ENCODE results near the gene POU2F1. TPM values are rescaled to one million over a fixed set of nuclear protein-coding genes. Genes with fewer than 3 reads are reported as not detected.

Gene POU2F1
- total RNA-seq, 4 donors from 2014 or later, result 3.8 to 7.3 (median 4.8) TPM

DNA sequence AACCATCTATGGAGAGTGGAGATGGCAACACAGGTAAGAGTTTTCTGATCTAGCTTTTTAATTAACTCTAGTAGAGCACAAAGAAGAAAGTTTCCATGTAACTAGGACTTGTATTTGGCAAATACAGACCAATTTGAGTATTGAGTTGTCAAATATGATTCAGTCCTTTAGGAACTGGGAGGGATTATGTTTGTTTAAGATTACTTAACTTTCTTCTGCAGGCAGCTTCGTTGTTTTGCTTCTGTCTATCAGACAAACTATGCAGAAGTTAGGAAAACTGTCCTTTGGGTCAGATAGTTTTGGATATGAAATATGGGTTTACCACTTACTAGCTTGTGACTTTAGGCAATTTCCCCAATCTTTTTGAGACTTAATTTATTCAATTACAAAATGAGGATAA lies 111.8 kb downstream of the POU2F1 start:
- Histone ChIP-seq H3K4me3 (no peak overlapping the region), H3K27me3 (no peaks in the 10 kb centered on the region), H3K27ac (no peak overlapping the region), H3K9me3 (no peaks in the 10 kb centered on the region), H3K4me1 (peaks cover 6 to 17% of the 10 kb centered on the region in 2 donors), H3K36me3 (no peaks in the 10 kb centered on the region)
- no peak for DNase-seq
- intact Hi-C loops (cut with DNase I; ENCODE audit: low total_unique reads) (no loop called here), in situ Hi-C loops (cut with MboI; ENCODE audit: low sequenced_read_pairs in 4 of 4) (no loop called here)
- no peak for TF ChIP-seq POLR2A (IDR thresholded peaks at IDR 0.05)
- TF ChIP-seq, protein P1, sequence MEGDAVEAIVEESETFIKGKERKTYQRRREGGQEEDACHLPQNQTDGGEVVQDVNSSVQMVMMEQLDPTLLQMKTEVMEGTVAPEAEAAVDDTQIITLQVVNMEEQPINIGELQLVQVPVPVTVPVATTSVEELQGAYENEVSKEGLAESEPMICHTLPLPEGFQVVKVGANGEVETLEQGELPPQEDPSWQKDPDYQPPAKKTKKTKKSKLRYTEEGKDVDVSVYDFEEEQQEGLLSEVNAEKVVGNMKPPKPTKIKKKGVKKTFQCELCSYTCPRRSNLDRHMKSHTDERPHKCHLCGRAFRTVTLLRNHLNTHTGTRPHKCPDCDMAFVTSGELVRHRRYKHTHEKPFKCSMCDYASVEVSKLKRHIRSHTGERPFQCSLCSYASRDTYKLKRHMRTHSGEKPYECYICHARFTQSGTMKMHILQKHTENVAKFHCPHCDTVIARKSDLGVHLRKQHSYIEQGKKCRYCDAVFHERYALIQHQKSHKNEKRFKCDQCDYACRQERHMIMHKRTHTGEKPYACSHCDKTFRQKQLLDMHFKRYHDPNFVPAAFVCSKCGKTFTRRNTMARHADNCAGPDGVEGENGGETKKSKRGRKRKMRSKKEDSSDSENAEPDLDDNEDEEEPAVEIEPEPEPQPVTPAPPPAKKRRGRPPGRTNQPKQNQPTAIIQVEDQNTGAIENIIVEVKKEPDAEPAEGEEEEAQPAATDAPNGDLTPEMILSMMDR (IDR thresholded peaks at IDR 0.05 in 4 of 5, conservative IDR thresholded peaks at IDR 0.05 in 1 of 5), result no peak
- no peak for ATAC-seq

DNA sequence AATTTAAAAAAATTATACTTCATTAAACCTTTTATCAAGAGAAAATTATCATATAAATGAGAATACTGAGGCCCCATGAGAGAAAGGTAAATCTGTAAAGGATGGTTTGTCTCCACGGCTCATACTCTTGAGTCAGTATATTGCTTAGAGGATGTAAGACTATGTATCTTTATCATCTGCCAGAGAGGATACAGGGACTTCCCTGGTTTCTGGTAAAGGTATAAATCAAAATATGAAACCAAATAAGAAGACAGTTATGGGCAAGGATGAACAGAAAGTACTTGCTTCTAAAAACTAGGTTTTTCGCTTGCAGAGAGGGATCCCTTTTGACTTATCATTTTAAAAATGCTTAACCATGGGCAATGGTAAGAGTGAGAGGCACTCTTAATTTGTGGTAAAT lies 112.4 kb downstream of the POU2F1 start:
- intact Hi-C loops (cut with DNase I; ENCODE audit: low total_unique reads) (no loop called here), in situ Hi-C loops (cut with MboI; ENCODE audit: low sequenced_read_pairs in 4 of 4) (no loop called here)
- DNase-seq (no peak), ATAC-seq (no peak)
- Histone ChIP-seq H3K27me3 (no peaks in the 10 kb centered on the region), H3K27ac (no peak overlapping the region), H3K36me3 (no peaks in the 10 kb centered on the region), H3K4me3 (no peak overlapping the region), H3K4me1 (peaks cover 6 to 17% of the 10 kb centered on the region in 2 donors), H3K9me3 (no peaks in the 10 kb centered on the region)
- TF ChIP-seq, protein P1 (IDR thresholded peaks at IDR 0.05 in 4 of 5, conservative IDR thresholded peaks at IDR 0.05 in 1 of 5), result no peak
- no peak for TF ChIP-seq POLR2A (IDR thresholded peaks at IDR 0.05)

DNA sequence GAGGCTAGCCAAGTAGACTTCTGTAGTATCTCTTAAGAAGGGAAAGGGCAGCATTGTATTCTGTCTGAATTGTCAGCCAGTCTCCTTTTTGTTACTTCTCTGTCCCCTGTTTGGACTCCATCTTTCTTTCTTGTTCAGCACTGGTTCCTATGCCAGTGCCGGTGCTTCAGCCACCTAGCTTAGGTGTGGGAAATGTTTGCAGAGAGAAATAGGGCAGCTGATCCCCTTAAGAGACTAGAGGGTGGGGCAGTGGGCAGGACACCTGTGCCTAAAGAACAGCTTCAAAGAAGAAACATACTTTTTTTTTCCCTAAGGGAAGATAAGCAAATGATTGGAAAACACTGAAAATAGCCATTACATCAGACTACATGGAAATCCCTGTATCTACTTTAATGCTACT lies 113.0 kb downstream of the POU2F1 start:
- Histone ChIP-seq H3K4me3 (no peak overlapping the region), H3K27me3 (no peaks in the 10 kb centered on the region), H3K9me3 (no peaks in the 10 kb centered on the region), H3K27ac (no peak overlapping the region), H3K36me3 (no peaks in the 10 kb centered on the region), H3K4me1 (peaks cover 6 to 16% of the 10 kb centered on the region in 2 donors)
- in situ Hi-C loops (cut with MboI; ENCODE audit: low sequenced_read_pairs in 4 of 4) (no loop called here), intact Hi-C loops (cut with DNase I; ENCODE audit: low total_unique reads) (no loop called here)
- TF ChIP-seq, protein P1 (IDR thresholded peaks at IDR 0.05 in 4 of 5, conservative IDR thresholded peaks at IDR 0.05 in 1 of 5), result no peak
- TF ChIP-seq POLR2A (IDR thresholded peaks at IDR 0.05), result no peak
- ATAC-seq (no peak), DNase-seq (no peak)

DNA sequence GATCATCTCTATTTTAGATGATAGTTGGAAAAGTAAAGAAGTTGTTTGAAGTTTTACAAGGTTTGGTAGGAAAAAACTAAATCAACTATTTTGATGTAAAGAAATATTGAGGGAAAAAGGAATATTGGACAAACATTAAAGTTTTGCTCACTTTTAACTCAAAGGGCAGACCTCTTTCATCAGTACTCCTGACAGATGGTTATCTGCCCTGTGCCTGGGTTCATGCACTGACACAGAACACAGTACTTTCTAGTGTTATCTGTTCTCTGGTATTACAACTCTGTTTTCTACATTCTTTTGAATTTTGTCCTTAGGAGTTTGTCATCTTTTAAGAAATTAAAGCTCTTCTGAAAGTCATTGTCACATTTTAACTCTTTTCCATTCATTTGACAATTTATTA lies 118.7 kb downstream of the POU2F1 start:
- no peaks in the 10 kb centered on the region for H3K9me3 ChIP-seq
- H3K36me3 ChIP-seq, result no peaks in the 10 kb centered on the region
- H3K4me3 ChIP-seq, result no peak overlapping the region
- H3K4me1 ChIP-seq, result no peaks in the 10 kb centered on the region
- H3K27me3 ChIP-seq, result no peaks in the 10 kb centered on the region
- DNase-seq (no peak), ATAC-seq (no peak)
- intact Hi-C loops (cut with DNase I; ENCODE audit: low total_unique reads), result no loop called here
- in situ Hi-C loops (cut with MboI; ENCODE audit: low sequenced_read_pairs in 4 of 4), result no loop called here
- no peak for TF ChIP-seq POLR2A (IDR thresholded peaks at IDR 0.05)
- TF ChIP-seq, protein P1 (IDR thresholded peaks at IDR 0.05 in 4 of 5, conservative IDR thresholded peaks at IDR 0.05 in 1 of 5), result no peak
- H3K27ac ChIP-seq, result no peak overlapping the region

DNA sequence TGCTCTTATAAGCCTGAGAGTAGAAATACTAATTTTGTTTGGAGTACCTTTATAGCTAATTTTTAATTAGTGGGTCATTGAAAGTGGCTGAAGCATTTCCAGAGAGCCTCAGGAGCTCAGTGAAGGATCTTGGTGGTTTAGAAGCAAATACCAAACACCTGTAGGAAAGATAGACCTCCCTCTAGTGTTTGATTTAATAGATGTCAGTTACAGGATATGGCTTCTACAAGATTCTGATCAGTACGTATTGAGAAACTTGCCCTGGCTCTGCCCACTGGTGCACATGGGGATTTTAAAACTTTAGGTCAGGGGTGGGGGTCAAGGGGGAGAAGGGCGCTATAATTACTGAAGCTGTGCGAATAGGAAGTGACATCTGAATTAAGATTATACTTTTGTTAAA lies 122.2 kb downstream of the POU2F1 start:
- no peak for TF ChIP-seq POLR2A (IDR thresholded peaks at IDR 0.05)
- TF ChIP-seq, protein P1 (IDR thresholded peaks at IDR 0.05 in 4 of 5, conservative IDR thresholded peaks at IDR 0.05 in 1 of 5), result no peak
- H3K4me3 ChIP-seq, result no peak overlapping the region
- ATAC-seq (no peak), DNase-seq (no peak)
- in situ Hi-C loops (cut with MboI; ENCODE audit: low sequenced_read_pairs in 4 of 4), result no loop called here
- no peaks in the 10 kb centered on the region for H3K27me3 ChIP-seq
- H3K9me3 ChIP-seq, result no peaks in the 10 kb centered on the region
- intact Hi-C loops (cut with DNase I; ENCODE audit: low total_unique reads), result loop anchor here (5.0 kb wide), 1 partner anchor 76 kb away; no protein-coding TSS in a partner anchor
- H3K27ac ChIP-seq, result no peak overlapping the region
- peaks cover 9% of the 10 kb centered on the region in 2 donors for H3K4me1 ChIP-seq
- no peaks in the 10 kb centered on the region for H3K36me3 ChIP-seq
